ENCODE measurements around the gene FXYD3. TPM values are rescaled to one million over a fixed set of nuclear protein-coding genes. Genes with fewer than 3 reads are reported as not detected.

FXYD3 gene
- total RNA-seq, 4 donors from 2014 or later: 391 to 630 (median 546) TPM

DNA sequence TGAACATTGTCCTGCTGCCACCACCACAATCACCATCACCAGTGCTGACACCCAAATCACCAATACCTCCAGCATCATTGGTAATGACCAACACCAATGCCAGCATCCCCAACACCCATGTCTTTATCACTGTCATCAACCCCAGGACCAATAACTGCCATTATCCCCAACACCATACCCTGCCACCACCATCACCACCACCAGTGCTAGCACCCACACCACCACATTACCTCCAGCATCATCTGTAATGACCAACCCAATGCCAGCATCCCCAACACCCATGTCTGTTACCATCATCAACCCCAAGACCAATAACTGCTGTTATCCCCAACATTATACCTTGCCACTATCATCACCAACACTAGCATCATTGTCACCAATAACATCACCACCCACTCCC lies 16.6 kb downstream of the FXYD3 start:
- no peak for DNase-seq (ENCODE audit: low spot score in 2 of 2)
- no peak for TF ChIP-seq POLR2A (IDR thresholded peaks at IDR 0.05)
- no peak for TF ChIP-seq CTCF (IDR thresholded peaks at IDR 0.05)
- no peak overlapping the region for H3K4me3 ChIP-seq (ENCODE audit: low read depth, poor library complexity, severe bottlenecking)
- intact Hi-C loops (cut with DNase I; ENCODE audit: low total_unique reads): loop anchor here (5.0 kb wide), 1 partner anchor 65 kb away; no protein-coding TSS in a partner anchor

DNA sequence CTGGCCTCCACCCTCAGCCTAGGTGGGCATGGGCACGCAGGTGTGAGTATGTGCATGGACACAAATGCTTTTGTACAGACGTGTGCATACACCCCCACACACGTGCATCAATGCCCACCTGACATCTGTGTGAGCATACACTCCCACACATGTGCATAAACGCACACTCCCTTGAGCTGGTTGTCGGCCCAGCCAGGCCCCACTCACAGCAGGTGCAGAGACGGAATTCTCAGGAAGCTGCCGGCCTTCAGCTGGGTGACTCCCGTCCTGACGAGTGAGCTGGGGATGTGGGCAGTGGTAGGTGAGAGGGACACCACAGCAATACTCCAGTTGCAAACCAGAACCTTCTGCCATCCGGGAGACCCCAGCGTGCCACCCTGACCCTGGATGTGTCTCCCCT lies 18.2 kb downstream of the FXYD3 start:
- peak in 1 of 2 donors; percentile 86 for DNase-seq (ENCODE audit: low spot score in 2 of 2)
- TF ChIP-seq CTCF (IDR thresholded peaks at IDR 0.05) (no peak), POLR2A (IDR thresholded peaks at IDR 0.05) (no peak)
- H3K4me3 ChIP-seq (ENCODE audit: low read depth, poor library complexity, severe bottlenecking): peak overlapping the region; percentile 8
- intact Hi-C loops (cut with DNase I; ENCODE audit: low total_unique reads): loop anchor here (5.0 kb wide), 1 partner anchor 67 kb away; no protein-coding TSS in a partner anchor
- 65 to 84% methylated on average over 5 to 7 of the region's 11 CpGs for WGBS, 2 donors

GRCh38 chr19:35134601-35135242 lies 19.1 kb downstream of the FXYD3 start, which contains the start of gene LGI4:
TSS of gene LGI4 (minus strand) at chr19:35135059. CDS start at chr19:35134680, 379 bp downstream.
- 61 to 64% methylated on average over 13 to 15 of the region's 15 CpGs for WGBS, 2 donors
- peak within 1 kb of the TSS; percentile 8 for H3K4me3 ChIP-seq (ENCODE audit: low read depth, poor library complexity, severe bottlenecking)
- TF ChIP-seq CTCF (IDR thresholded peaks at IDR 0.05) (no peak), POLR2A (IDR thresholded peaks at IDR 0.05) (no peak)
- DNase-seq (ENCODE audit: low spot score in 2 of 2): peak in 1 of 2 donors; percentile 85
- intact Hi-C loops (cut with DNase I; ENCODE audit: low total_unique reads): loop anchor here (5.0 kb wide), 1 partner anchor 67 kb away; no protein-coding TSS in a partner anchor

DNA sequence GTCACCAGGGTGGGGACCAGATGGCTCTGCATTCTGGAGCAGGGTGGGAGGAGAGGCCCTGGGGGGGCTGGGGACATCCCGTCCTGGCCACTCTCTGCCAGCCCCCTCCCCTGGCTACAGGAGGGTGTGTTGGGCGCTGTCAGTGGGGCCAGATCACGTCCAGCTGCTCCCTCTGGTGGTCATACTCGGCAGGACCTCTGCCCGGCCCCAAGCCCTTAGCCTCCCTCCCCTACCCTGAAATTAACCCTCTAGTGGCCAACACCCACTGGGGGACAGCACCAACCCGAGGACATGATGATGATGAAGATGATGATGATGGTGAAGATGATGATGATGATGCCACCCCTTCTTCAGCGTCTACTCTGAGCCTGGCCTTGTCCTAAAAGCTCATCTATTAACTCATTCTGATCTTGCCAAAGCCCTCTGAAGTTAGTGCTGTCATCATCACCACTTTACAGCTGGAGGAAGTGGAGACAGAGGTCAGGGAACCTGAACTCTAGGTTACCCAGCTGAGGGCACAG lies 19.8 kb downstream of the FXYD3 start:
- peak in 1 of 3 donors; percentile 90 for TF ChIP-seq CTCF (IDR thresholded peaks at IDR 0.05)
- TF ChIP-seq POLR2A (IDR thresholded peaks at IDR 0.05): no peak
- DNase-seq (ENCODE audit: low spot score in 2 of 2): peak in 1 of 2 donors; percentile 96
- 2 to 11% methylated on average over 5 to 6 of the region's 7 CpGs for WGBS, 2 donors
- H3K4me3 ChIP-seq (ENCODE audit: low read depth, poor library complexity, severe bottlenecking): no peak overlapping the region
- intact Hi-C loops (cut with DNase I; ENCODE audit: low total_unique reads): no loop called here

DNA sequence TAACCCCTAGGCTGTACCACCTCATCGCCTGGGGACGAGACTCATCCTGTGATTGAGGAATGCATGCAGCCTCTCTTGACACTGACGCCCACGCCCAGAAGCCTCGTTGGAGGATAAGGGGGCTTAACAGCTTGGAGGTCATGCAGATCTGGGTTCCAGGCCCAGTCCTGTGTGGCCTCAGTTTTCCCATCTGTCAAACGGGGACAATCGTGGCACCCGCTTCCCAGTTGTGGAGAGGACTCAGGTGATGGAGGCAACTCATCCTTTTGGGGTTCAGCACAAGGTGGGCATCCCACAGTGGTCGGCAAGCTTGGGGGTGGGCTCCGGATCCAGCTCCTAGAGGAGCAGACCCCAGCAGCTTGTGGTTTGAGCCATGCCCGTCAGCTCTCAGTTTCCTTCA lies 20.6 kb downstream of the FXYD3 start:
- no peak for TF ChIP-seq POLR2A (IDR thresholded peaks at IDR 0.05)
- TF ChIP-seq CTCF (IDR thresholded peaks at IDR 0.05): no peak
- H3K4me3 ChIP-seq (ENCODE audit: low read depth, poor library complexity, severe bottlenecking): no peak overlapping the region
- no peak for DNase-seq (ENCODE audit: low spot score in 2 of 2)
- 68 to 70% methylated on average over 9 to 11 of the region's 11 CpGs for WGBS, 2 donors
- intact Hi-C loops (cut with DNase I; ENCODE audit: low total_unique reads): no loop called here
